Large intestine (tissue), 3 donors: ENCODE results near the gene COA6. TPM values are rescaled to one million over a fixed set of nuclear protein-coding genes. Genes with fewer than 3 reads are reported as not detected.
"Not testable (repeated sequence)": the region's sequence is repeated elsewhere in the genome, so short reads cannot be mapped to it uniquely, and the experiment has no call there.

Experiments
- DNase-seq, 2 donors: peaks; one replicate each; pipeline versions ENCODE4 v3.0.0 to v3.0.0-alpha.2; 2013
- H3K27ac ChIP-seq: one replicate; pipeline ENCODE4 v1.5.1; 2013; ENCODE audit warnings: low read length
- H3K27me3 ChIP-seq: 2 replicates; pipeline ENCODE4 v1.6.1; 2013; ENCODE audit warnings: low read length; ENCODE audit not compliant: control insufficient read depth, insufficient read depth
- H3K36me3 ChIP-seq: 2 replicates; pipeline ENCODE4 v1.6.1; 2013; ENCODE audit warnings: low read length; ENCODE audit not compliant: control insufficient read depth, insufficient read depth
- H3K4me1 ChIP-seq: one replicate; pipeline ENCODE4 v1.6.1; 2013; ENCODE audit warnings: low read length; ENCODE audit not compliant: control insufficient read depth, insufficient read depth
- H3K4me3 ChIP-seq: one replicate; pipeline ENCODE4 v1.5.1; 2013; ENCODE audit warnings: low read length
- H3K9me3 ChIP-seq: one replicate; pipeline ENCODE4 v1.6.1; 2013; ENCODE audit warnings: mild to moderate bottlenecking, low read depth, low read length, moderate library complexity; ENCODE audit not compliant: control insufficient read depth
- WGBS: methylation state at CpG from one replicate; pipeline ENCODE4 v1.1.5; 2013; ENCODE audit warnings: low lambda C conversion rate; ENCODE audit not compliant: insufficient coverage; 5-methylcytosine and 5-hydroxymethylcytosine counted together
- polyA plus RNA-seq: library from polyadenylated mRNA; unstranded; fragments of 120-200 nt; gene quantifications from one replicate; pipeline ENCODE4 v1.2.1, GENCODE V29; 2013

Gene COA6
- polyA plus RNA-seq, 1 donor, result 46.8 TPM

GRCh38 chr1:234386122-234386521 is 12.9 kb downstream of the COA6 start:
- Histone ChIP-seq H3K27me3 (no peaks in the 10 kb centered on the region), H3K9me3 (no peaks in the 10 kb centered on the region), H3K36me3 (peaks cover 18% of the 10 kb centered on the region), H3K4me1 (no peaks in the 10 kb centered on the region), H3K27ac (no peak overlapping the region), H3K4me3 (no peak overlapping the region)
- 100% methylated on average over 1 of the region's 6 CpGs for WGBS
- no peak for DNase-seq

- WGBS, result no CpG with 5 or more reads among the region's 6 CpGs
- H3K27me3 ChIP-seq, result no peaks in the 10 kb centered on the region
- peaks cover 21% of the 10 kb centered on the region for H3K36me3 ChIP-seq
Measured at GRCh38 chr1:234388094-234388493, 14.8 kb downstream of the COA6 start.

GRCh38 chr1:234393190-234393589 is 19.9 kb downstream of the COA6 start:
- no peak for DNase-seq
- Histone ChIP-seq H3K36me3 (peaks cover 26% of the 10 kb centered on the region), H3K4me3 (no peak overlapping the region), H3K27me3 (no peaks in the 10 kb centered on the region), H3K4me1 (no peaks in the 10 kb centered on the region), H3K27ac (no peak overlapping the region), H3K9me3 (no peaks in the 10 kb centered on the region)
- 100% methylated on average over 2 of the region's 6 CpGs for WGBS

More at GRCh38 chr1:234388094-234388493, 14.8 kb downstream of the COA6 start:
- DNase-seq, result no peak
- H3K27ac ChIP-seq, result no peak overlapping the region
- H3K4me1 ChIP-seq, result no peaks in the 10 kb centered on the region
- no peaks in the 10 kb centered on the region for H3K9me3 ChIP-seq
- H3K4me3 ChIP-seq, result no peak overlapping the region

GRCh38 chr1:234395297-234395696 is 22.0 kb downstream of the COA6 start:
- Histone ChIP-seq H3K27ac (no peak overlapping the region), H3K9me3 (no peaks in the 10 kb centered on the region), H3K27me3 (no peaks in the 10 kb centered on the region), H3K36me3 (peaks cover 28% of the 10 kb centered on the region), H3K4me1 (no peaks in the 10 kb centered on the region), H3K4me3 (no peak overlapping the region)
- 100% methylated on average over 1 of the region's 5 CpGs for WGBS
- DNase-seq, result no peak

GRCh38 chr1:234396092-234396491 is 22.8 kb downstream of the COA6 start:
- H3K4me3 ChIP-seq, result no peak overlapping the region
- no peak overlapping the region for H3K27ac ChIP-seq
- H3K9me3 ChIP-seq, result no peaks in the 10 kb centered on the region
- DNase-seq, result no peak
- peaks cover 25% of the 10 kb centered on the region for H3K36me3 ChIP-seq
- no CpG with 5 or more reads among the region's 8 CpGs for WGBS
- H3K4me1 ChIP-seq, result no peaks in the 10 kb centered on the region
- H3K27me3 ChIP-seq, result no peaks in the 10 kb centered on the region

GRCh38 chr1:234396871-234397270 is 23.6 kb downstream of the COA6 start:
- Histone ChIP-seq H3K36me3 (peaks cover 22% of the 10 kb centered on the region), H3K9me3 (no peaks in the 10 kb centered on the region), H3K27me3 (no peaks in the 10 kb centered on the region), H3K4me1 (no peaks in the 10 kb centered on the region), H3K27ac (no peak overlapping the region), H3K4me3 (no peak overlapping the region)
- WGBS, result 96% methylated on average over 5 of the region's 6 CpGs
- DNase-seq, result no peak

- Histone ChIP-seq H3K4me3 (no peak overlapping the region), H3K27me3 (no peaks in the 10 kb centered on the region), H3K4me1 (no peaks in the 10 kb centered on the region), H3K36me3 (peaks cover 19% of the 10 kb centered on the region), H3K9me3 (no peaks in the 10 kb centered on the region), H3K27ac (no peak overlapping the region)
- WGBS, result 95% methylated on average over 3 of the region's 5 CpGs
- no peak for DNase-seq
Measured at GRCh38 chr1:234397732-234398131, 24.5 kb downstream of the COA6 start.

- no peaks in the 10 kb centered on the region for H3K9me3 ChIP-seq
- H3K27ac ChIP-seq, result no peak overlapping the region
- no peak overlapping the region for H3K4me3 ChIP-seq
- peaks cover 14% of the 10 kb centered on the region for H3K36me3 ChIP-seq
- H3K27me3 ChIP-seq, result no peaks in the 10 kb centered on the region
- 100% methylated on average over 4 of the region's 8 CpGs for WGBS
- no peaks in the 10 kb centered on the region for H3K4me1 ChIP-seq
- DNase-seq, result no peak
Measured at GRCh38 chr1:234398849-234399381, 25.7 kb downstream of the COA6 start.

GRCh38 chr1:234399515-234399914 is 26.3 kb downstream of the COA6 start:
- peaks cover 13% of the 10 kb centered on the region for H3K36me3 ChIP-seq
- H3K27me3 ChIP-seq, H3K27ac ChIP-seq, H3K4me3 ChIP-seq, DNase-seq, H3K9me3 ChIP-seq, H3K4me1 ChIP-seq: not testable (repeated sequence)
- WGBS, result no CpG with 5 or more reads among the region's 6 CpGs

- DNase-seq, result peak in 1 of 2 donors; percentile 14
Measured at GRCh38 chr1:234400773-234401172, 27.5 kb downstream of the COA6 start.

GRCh38 chr1:234401658-234402057 is 28.4 kb downstream of the COA6 start:
- H3K36me3 ChIP-seq, result peaks cover 24% of the 10 kb centered on the region
- WGBS, result 100% methylated on average over 1 of the region's 3 CpGs
- H3K4me1 ChIP-seq, result no peaks in the 10 kb centered on the region
- no peaks in the 10 kb centered on the region for H3K9me3 ChIP-seq
- H3K27me3 ChIP-seq, result no peaks in the 10 kb centered on the region
- no peak for DNase-seq
- no peak overlapping the region for H3K27ac ChIP-seq
- no peak overlapping the region for H3K4me3 ChIP-seq

More at GRCh38 chr1:234400773-234401172, 27.5 kb downstream of the COA6 start:
- no peak overlapping the region for H3K4me3 ChIP-seq
- H3K36me3 ChIP-seq, result peaks cover 23% of the 10 kb centered on the region
- no peaks in the 10 kb centered on the region for H3K9me3 ChIP-seq
- no peaks in the 10 kb centered on the region for H3K4me1 ChIP-seq
- H3K27ac ChIP-seq, result no peak overlapping the region
- H3K27me3 ChIP-seq, result no peaks in the 10 kb centered on the region
